ENCODE measurements around the gene DOCK9. TPM values are rescaled to one million over a fixed set of nuclear protein-coding genes. Genes with fewer than 3 reads are reported as not detected.

DOCK9 gene
- total and polyA plus RNA-seq, 2 donors (not counting 1 experiment from before 2014, with no cell fraction given) = 18.2 TPM

DNA sequence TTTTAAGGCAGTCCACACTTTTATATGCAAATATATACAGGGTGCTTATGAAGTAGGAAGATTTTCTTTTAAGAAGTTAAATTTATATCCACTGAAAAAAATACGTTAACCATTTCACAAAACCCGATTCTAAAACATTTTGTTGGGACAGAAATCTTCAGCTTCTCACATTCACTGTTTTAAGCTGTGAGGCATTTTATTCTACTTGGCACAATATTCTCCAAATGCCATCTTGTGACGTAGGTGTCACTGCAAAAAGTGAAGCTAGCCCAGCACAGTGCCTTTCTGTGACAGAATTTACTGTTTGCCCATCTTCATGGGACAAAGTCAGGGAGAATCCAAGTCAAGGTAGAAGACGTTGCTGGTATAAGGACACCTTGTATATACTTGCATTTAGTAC, 130.9 kb downstream of the DOCK9 start:
- no peak overlapping the region for H3K9ac ChIP-seq (ENCODE audit: insufficient read depth, low read length)
- H3K27me3 ChIP-seq (ENCODE audit: control insufficient read depth, insufficient read depth, low read length) = no peaks in the 10 kb centered on the region
- no peak overlapping the region for H2AFZ ChIP-seq (ENCODE audit: low read length)
- no peaks in the 10 kb centered on the region for H3K9me3 ChIP-seq (ENCODE audit: control insufficient read depth, insufficient read depth, low read depth, low read length)
- no peaks in the 10 kb centered on the region for H3K79me2 ChIP-seq (ENCODE audit: control insufficient read depth, insufficient read depth, low read length)
- no peak overlapping the region for H3K27ac ChIP-seq (ENCODE audit: insufficient read depth, low read length)
- H3K4me3 ChIP-seq (replicated peaks in 1 of 4; ENCODE audit: control extremely low read depth in 1 of 4, insufficient read depth in 1 of 4, low read depth in 3 of 4, low read length in 4 of 4) = no peak overlapping the region
- H3K4me2 ChIP-seq (ENCODE audit: extremely low read depth, insufficient read depth, low read length) = no peak overlapping the region
- TF ChIP-seq, protein P1, sequence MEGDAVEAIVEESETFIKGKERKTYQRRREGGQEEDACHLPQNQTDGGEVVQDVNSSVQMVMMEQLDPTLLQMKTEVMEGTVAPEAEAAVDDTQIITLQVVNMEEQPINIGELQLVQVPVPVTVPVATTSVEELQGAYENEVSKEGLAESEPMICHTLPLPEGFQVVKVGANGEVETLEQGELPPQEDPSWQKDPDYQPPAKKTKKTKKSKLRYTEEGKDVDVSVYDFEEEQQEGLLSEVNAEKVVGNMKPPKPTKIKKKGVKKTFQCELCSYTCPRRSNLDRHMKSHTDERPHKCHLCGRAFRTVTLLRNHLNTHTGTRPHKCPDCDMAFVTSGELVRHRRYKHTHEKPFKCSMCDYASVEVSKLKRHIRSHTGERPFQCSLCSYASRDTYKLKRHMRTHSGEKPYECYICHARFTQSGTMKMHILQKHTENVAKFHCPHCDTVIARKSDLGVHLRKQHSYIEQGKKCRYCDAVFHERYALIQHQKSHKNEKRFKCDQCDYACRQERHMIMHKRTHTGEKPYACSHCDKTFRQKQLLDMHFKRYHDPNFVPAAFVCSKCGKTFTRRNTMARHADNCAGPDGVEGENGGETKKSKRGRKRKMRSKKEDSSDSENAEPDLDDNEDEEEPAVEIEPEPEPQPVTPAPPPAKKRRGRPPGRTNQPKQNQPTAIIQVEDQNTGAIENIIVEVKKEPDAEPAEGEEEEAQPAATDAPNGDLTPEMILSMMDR (conservative IDR thresholded peaks at IDR 0.05 in 1 of 2, IDR thresholded peaks at IDR 0.05 in 1 of 2; ENCODE audit: low read depth in 1 of 2, low read length in 2 of 2) = no peak
- no peak for TF ChIP-seq EZH2 (IDR thresholded peaks at IDR 0.05; ENCODE audit: low read length, missing control alignments)
- H3K36me3 ChIP-seq (ENCODE audit: control insufficient read depth, insufficient read depth, low read length) = no peaks in the 10 kb centered on the region
- H3K4me1 ChIP-seq (ENCODE audit: control insufficient read depth, extremely low read depth, insufficient read depth, low read length) = no peaks in the 10 kb centered on the region
- no peaks in the 10 kb centered on the region for H4K20me1 ChIP-seq (ENCODE audit: control insufficient read depth, extremely low read depth, insufficient read depth, low read length)
- no peak for DNase-seq (ENCODE audit: low read depth in 2 of 2)

DNA sequence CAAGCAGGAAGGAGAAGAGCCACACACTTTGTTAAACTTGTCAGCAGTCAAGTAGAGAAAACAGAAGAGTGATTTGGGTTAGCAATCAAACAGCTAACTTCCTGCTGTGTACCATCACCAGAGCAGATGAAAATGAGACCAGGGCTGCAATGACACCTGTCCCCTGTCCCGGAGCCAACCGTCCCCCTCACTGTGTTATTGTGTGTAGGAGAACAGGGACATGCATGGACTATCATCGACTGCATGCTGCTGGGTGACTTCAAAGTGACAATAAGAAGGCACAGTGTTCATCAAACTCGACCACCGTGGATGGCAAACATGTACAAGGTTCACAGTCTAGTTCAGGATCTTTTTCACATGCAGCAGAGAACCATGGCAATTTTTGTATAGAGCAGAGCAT, 131.3 kb downstream of the DOCK9 start:
- H3K4me3 ChIP-seq (replicated peaks in 1 of 4; ENCODE audit: control extremely low read depth in 1 of 4, insufficient read depth in 1 of 4, low read depth in 3 of 4, low read length in 4 of 4) = no peak overlapping the region
- no peak overlapping the region for H3K9ac ChIP-seq (ENCODE audit: insufficient read depth, low read length)
- H3K27me3 ChIP-seq (ENCODE audit: control insufficient read depth, insufficient read depth, low read length) = no peaks in the 10 kb centered on the region
- no peak overlapping the region for H3K4me2 ChIP-seq (ENCODE audit: extremely low read depth, insufficient read depth, low read length)
- no peak overlapping the region for H3K27ac ChIP-seq (ENCODE audit: insufficient read depth, low read length)
- H3K9me3 ChIP-seq (ENCODE audit: control insufficient read depth, insufficient read depth, low read depth, low read length) = no peaks in the 10 kb centered on the region
- TF ChIP-seq EZH2 (IDR thresholded peaks at IDR 0.05; ENCODE audit: low read length, missing control alignments) = no peak
- TF ChIP-seq, protein P1 (conservative IDR thresholded peaks at IDR 0.05 in 1 of 2, IDR thresholded peaks at IDR 0.05 in 1 of 2; ENCODE audit: low read depth in 1 of 2, low read length in 2 of 2) = no peak
- H2AFZ ChIP-seq (ENCODE audit: low read length) = no peak overlapping the region
- no peaks in the 10 kb centered on the region for H3K4me1 ChIP-seq (ENCODE audit: control insufficient read depth, extremely low read depth, insufficient read depth, low read length)
- no peaks in the 10 kb centered on the region for H3K36me3 ChIP-seq (ENCODE audit: control insufficient read depth, insufficient read depth, low read length)
- DNase-seq (ENCODE audit: low read depth in 2 of 2) = no peak
- no peaks in the 10 kb centered on the region for H3K79me2 ChIP-seq (ENCODE audit: control insufficient read depth, insufficient read depth, low read length)
- no peaks in the 10 kb centered on the region for H4K20me1 ChIP-seq (ENCODE audit: control insufficient read depth, extremely low read depth, insufficient read depth, low read length)

DNA sequence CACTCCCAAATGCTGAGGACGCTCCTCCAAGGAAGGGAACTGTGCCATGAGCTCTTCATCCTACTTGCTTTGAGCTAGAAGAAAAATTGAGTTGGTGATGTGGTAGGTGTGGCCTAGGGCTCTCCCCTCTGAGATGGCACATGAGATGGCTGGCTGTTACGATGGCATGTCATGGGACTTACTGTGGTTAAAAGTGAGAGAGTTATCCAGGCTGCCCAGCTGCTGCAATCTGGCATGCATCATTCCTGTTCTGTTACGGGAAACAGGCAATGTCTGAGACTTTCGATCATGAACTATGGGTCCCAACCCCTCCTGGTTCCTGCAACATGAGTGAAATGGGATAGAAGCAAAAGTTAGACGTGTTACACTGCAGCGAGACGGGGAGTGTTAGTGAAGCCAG, 132.1 kb downstream of the DOCK9 start:
- Histone ChIP-seq H3K9me3 (ENCODE audit: control insufficient read depth, insufficient read depth, low read depth, low read length) (no peaks in the 10 kb centered on the region), H3K27ac (ENCODE audit: insufficient read depth, low read length) (no peak overlapping the region), H2AFZ (ENCODE audit: low read length) (no peak overlapping the region), H3K79me2 (ENCODE audit: control insufficient read depth, insufficient read depth, low read length) (no peaks in the 10 kb centered on the region), H3K9ac (ENCODE audit: insufficient read depth, low read length) (no peak overlapping the region), H3K4me1 (ENCODE audit: control insufficient read depth, extremely low read depth, insufficient read depth, low read length) (no peaks in the 10 kb centered on the region), H3K27me3 (ENCODE audit: control insufficient read depth, insufficient read depth, low read length) (no peaks in the 10 kb centered on the region), H3K36me3 (ENCODE audit: control insufficient read depth, insufficient read depth, low read length) (no peaks in the 10 kb centered on the region), H3K4me2 (ENCODE audit: extremely low read depth, insufficient read depth, low read length) (no peak overlapping the region), H4K20me1 (ENCODE audit: control insufficient read depth, extremely low read depth, insufficient read depth, low read length) (no peaks in the 10 kb centered on the region), H3K4me3 (replicated peaks in 1 of 4; ENCODE audit: control extremely low read depth in 1 of 4, insufficient read depth in 1 of 4, low read depth in 3 of 4, low read length in 4 of 4) (no peak overlapping the region)
- no peak for TF ChIP-seq EZH2 (IDR thresholded peaks at IDR 0.05; ENCODE audit: low read length, missing control alignments)
- TF ChIP-seq, protein P1 (conservative IDR thresholded peaks at IDR 0.05 in 1 of 2, IDR thresholded peaks at IDR 0.05 in 1 of 2; ENCODE audit: low read depth in 1 of 2, low read length in 2 of 2) = no peak
- peak in 1 of 2 donors; percentile 15 for DNase-seq (ENCODE audit: low read depth in 2 of 2)
